Kasumi-1 (cell line): ENCODE measurements around the gene ENO2.
"Not testable (repeated sequence)": the region's sequence is repeated elsewhere in the genome, so short reads cannot be mapped to it uniquely, and the experiment has no call there.

ENCODE experiments used
- DNase-seq, 2 experiments: peaks; one replicate each; lab custom pipeline; 2025; lab: John Stamatoyannopoulos, UW

ENO2 gene

DNA sequence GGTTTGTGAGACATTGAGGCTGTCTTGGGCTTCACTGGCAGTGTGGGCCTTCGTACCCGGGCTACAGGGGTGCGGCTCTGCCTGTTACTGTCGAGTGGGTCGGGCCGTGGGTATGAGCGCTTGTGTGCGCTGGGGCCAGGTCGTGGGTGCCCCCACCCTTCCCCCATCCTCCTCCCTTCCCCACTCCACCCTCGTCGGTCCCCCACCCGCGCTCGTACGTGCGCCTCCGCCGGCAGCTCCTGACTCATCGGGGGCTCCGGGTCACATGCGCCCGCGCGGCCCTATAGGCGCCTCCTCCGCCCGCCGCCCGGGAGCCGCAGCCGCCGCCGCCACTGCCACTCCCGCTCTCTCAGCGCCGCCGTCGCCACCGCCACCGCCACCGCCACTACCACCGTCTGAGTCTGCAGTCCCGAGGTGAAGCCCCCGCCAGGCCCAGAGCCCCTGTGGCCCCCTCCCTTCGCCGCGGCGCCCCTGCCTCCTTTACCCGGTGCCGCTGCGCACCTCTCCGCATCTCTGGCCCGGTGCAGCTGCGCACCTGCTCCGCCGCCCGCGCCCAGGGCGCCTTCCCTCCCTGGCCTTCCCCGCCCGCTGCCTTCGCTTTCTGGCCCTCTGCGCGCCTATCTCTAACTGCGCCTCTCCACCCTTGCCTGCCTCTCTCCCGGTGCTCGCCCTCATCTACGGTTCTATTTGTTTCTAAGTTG lies at the start of gene ENO2:
ENO2 (plus strand) TSS at position 335 of the 701 bp plus-strand sequence. CDS start 1,253 bp downstream, outside the sequence.
- peak in 1 of 2 experiments; percentile 8 for DNase-seq

DNA sequence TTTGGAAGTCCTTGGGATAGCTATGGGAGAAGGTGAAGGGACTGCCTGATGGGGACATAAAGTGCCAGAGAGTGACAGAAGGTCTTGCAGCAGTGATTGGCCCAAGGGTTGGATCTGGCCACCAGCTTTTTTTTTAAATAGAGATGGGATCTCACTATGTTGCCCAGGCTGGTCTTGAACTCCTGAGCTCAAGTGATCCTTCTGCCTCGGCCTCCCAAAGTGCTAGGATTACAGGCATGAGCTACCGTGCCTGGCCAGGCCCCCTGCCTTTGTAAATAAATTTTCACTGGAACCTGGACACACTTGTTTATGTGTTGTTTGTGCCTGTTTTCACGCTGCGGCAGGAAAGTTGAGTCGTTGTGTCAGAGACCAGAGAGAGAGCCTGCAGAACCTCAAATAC lies 49.1 kb upstream of the ENO2 start:
- not testable (repeated sequence) for DNase-seq

GRCh38 chr12:6866163-6866919 lies 48.0 kb upstream of the ENO2 start:
- DNase-seq: no peak

- peak in 1 of 2 experiments; percentile 40 for DNase-seq
Measured at GRCh38 chr12:6866920-6867412, 47.4 kb upstream of the ENO2 start.

DNA sequence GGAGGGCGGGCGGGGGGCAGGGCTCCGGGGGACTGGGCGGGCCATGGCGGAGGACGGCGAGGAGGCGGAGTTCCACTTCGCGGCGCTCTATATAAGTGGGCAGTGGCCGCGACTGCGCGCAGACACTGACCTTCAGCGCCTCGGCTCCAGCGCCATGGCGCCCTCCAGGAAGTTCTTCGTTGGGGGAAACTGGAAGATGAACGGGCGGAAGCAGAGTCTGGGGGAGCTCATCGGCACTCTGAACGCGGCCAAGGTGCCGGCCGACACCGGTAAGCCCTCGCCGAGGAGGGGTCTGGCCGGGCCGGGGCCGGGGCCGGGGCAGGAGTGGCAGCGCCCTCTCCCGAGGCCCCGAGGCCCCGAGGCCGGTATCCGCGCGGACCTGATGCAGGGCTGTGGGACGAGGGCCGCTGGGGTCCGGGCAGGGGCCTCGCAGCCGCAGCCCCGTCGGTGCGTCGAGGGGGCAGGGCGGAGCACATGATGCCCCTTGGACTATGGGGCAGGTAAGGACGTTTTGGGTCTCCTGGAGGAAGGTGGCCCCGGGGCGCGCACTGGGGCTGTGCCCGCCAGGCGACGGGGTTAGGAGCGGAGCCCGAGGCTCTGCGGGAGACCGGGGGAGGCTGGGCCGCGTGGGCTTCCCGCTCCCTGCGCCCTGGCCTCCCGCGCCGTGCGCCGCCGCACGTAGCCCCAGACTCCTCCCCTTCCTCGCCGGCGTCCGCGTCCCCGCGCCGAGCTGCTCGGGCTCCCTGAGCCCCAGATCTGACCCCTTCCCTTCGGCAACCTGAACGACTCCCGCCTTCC lies 46.8 kb upstream of the ENO2 start, which contains the start of gene TPI1:
TPI1 (plus strand) TSS at position 119 of the 798 bp plus-strand sequence; CDS start at position 155, 36 bp downstream.
- DNase-seq: peak in 1 of 2 experiments; percentile 51

GRCh38 chr12:6868211-6869048 lies 46.0 kb upstream of the ENO2 start:
- peak in 1 of 2 experiments; percentile 4 for DNase-seq

DNA sequence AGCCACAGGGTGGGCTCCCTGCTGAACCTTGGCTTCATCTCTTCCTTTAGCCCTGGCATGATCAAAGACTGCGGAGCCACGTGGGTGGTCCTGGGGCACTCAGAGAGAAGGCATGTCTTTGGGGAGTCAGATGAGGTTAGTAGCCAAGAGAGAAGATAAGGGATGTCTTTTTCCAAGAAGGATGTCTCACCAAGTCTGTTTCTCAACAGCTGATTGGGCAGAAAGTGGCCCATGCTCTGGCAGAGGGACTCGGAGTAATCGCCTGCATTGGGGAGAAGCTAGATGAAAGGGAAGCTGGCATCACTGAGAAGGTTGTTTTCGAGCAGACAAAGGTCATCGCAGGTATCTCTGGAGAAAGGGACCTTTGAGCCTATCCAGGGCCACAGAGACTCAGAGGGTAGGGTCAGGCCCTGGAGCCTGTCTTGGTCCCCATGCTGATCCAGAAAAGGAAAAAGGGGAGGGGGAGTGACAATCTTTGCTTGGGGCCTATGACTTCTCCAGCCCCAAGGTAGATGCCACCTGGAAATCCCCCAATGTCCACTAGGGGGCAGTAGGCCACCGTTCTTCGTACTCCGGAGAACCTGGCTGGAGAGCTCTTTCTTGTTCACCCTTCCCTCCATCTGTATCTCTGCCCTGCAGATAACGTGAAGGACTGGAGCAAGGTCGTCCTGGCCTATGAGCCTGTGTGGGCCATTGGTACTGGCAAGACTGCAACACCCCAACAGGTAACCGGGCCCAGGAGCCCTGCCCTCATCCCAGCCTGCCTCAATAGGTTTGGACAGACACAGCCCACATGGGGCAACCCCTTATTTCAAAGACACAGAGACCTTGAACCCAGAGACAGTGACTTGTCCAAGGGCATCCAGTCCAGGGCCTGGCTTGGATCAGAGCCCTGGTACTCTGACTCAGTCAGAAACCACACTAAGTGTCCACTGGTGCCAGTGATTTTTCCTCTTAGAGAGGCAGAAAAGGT lies 45.0 kb upstream of the ENO2 start:
- peak; percentile 57 to 64 for DNase-seq

DNA sequence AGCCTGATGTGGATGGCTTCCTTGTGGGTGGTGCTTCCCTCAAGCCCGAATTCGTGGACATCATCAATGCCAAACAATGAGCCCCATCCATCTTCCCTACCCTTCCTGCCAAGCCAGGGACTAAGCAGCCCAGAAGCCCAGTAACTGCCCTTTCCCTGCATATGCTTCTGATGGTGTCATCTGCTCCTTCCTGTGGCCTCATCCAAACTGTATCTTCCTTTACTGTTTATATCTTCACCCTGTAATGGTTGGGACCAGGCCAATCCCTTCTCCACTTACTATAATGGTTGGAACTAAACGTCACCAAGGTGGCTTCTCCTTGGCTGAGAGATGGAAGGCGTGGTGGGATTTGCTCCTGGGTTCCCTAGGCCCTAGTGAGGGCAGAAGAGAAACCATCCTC lies 44.1 kb upstream of the ENO2 start:
- DNase-seq: not testable (repeated sequence)

GRCh38 chr12:6871052-6871957 lies 43.1 kb upstream of the ENO2 start:
- DNase-seq: no peak

- peak in 1 of 2 experiments; percentile 36 for DNase-seq
Measured at GRCh38 chr12:6872073-6873048, 42.0 kb upstream of the ENO2 start.

- DNase-seq: peak; percentile 65 to 75
Measured at GRCh38 chr12:6873094-6874014, 41.0 kb upstream of the ENO2 start, which contains the start of gene SPSB2. TSS of gene SPSB2 (minus strand) at chr12:6873303. CDS start at chr12:6872901, 402 bp downstream.

DNA sequence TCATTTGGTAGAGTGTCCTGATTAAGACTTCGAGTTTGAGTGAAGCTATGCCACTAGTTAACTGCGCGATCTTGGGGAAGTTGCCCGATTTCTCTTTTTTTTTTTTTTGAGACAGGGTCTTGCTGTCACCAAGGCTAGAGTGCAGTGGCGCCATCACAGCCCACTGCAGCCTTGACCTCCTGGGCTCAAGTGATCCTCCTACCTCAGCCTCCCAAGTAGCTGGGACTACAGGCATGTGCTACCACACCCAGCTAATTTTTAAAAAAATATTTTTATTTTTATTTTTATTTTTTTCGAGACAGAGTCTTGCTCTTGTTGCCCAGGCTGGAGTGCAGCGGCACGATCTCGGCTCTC lies 40.4 kb upstream of the ENO2 start:
- DNase-seq: not testable (repeated sequence)

DNA sequence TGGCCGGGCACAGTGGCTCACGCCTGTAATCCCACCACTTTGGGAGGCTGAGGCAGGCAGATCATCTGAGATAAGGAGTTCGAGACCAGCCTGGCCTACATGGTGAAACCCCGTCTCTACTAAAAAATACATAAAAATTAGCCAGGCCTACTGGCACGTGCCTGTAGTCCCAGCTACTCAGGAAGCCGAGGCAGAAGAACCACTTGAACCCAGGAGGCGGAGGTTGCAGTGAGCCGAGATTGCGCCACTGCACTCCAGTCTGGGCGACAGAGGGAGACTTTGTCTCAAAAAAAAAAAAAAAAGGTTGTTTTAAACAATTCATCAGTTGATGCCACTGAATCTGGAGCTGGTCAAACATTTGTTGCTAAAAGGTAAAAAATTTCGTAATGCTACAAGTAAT lies 34.6 kb upstream of the ENO2 start:
- DNase-seq: not testable (repeated sequence)

DNA sequence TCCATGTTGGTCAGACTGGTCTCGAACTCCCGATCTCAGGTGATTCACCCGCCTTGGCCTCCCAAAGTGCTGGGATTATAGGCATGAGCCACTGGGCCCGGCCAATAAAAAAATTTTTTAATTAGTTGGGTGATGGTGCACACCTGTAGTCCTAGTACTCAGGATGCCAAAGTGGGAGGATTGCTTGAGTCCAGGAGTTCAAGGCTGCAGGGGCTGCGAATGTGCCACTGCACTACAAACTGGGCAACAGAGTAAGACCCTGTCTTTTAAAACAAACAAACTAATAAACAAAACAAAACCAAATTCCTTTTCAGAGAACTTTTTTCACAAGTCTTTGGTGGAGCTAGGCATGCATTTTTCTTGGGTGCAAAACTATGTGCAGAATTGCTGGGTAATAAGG lies 31.1 kb upstream of the ENO2 start:
- DNase-seq: no peak

GRCh38 chr12:6883683-6884082 lies 30.7 kb upstream of the ENO2 start:
- no peak for DNase-seq

GRCh38 chr12:6884539-6884938 lies 29.8 kb upstream of the ENO2 start:
- DNase-seq: no peak
